GM12873 (cell line): Measurements from ENCODE around the gene USP7.

Source experiments
- CTCF ChIP-seq: IDR thresholded peaks from 2 replicates; pipeline ENCODE4 v1.5.1; 2012; ENCODE audit warnings: low read depth, mild to moderate bottlenecking, moderate library complexity, low read length, control low read depth; ENCODE audit not compliant: insufficient read depth; ENCODE audit errors: missing control alignments

Gene USP7

DNA sequence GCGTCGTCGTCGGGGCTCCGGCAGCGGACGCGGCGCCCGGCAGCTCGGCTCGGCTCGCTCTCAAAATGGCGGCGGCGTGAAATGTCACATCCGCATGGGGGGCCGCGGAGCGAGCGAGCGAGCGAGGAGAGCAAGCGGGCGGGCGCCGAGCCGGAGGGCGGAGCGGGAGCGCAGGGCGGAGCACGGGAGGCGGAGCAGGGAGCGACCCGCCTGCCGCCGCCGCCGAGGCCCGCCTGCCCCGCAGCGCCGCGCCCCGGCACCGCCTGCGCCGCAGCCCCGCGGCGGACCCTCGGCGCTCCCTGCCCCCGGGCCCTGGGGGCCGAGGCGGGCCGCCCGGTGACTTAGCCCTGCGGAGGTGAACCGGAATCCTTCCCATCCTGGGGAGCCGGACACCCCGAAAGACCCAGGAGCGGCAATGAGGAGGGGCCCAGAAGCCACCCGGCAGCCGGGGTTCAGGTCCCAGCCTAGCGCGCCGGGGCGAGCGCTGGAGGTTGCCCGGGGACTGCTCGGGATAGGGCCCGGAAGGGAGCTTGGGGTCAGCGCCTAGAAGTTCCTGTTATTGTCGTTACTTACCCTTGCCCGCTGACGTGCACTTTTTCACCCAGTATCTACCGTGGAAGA, at the start of gene USP7:
USP7 (minus strand) TSS at position 86 of the 621 bp plus-strand sequence. CDS start 621 bp downstream, outside the sequence.
- TF ChIP-seq CTCF, result no peak

- TF ChIP-seq CTCF, result no peak
These were observed 49.8 kb upstream of the USP7 start for GRCh38 chr16:9013508-9013864.

- TF ChIP-seq CTCF, result no peak
These were observed 49.3 kb upstream of the USP7 start for GRCh38 chr16:9012848-9013507.

DNA sequence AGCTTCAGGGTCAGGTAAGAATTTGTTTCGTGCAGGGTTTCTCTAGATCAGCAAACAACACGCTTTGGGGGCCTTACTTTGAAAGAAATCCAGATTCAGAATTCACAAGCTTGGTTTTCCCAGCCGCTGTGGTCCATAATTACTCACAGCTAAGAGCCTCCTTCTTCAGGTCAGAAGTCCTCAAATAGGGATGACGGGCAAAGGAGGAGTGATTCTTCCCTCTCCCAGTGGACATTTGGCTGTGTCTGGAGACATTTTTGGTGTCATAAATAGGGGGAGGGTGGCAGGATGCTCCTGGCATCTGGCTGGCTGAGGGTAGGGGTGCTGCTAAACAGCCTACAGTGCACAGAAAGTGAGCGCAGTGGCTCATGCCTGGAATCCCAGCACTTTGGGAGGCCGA, 48.6 kb upstream of the USP7 start:
- TF ChIP-seq CTCF, result no peak

DNA sequence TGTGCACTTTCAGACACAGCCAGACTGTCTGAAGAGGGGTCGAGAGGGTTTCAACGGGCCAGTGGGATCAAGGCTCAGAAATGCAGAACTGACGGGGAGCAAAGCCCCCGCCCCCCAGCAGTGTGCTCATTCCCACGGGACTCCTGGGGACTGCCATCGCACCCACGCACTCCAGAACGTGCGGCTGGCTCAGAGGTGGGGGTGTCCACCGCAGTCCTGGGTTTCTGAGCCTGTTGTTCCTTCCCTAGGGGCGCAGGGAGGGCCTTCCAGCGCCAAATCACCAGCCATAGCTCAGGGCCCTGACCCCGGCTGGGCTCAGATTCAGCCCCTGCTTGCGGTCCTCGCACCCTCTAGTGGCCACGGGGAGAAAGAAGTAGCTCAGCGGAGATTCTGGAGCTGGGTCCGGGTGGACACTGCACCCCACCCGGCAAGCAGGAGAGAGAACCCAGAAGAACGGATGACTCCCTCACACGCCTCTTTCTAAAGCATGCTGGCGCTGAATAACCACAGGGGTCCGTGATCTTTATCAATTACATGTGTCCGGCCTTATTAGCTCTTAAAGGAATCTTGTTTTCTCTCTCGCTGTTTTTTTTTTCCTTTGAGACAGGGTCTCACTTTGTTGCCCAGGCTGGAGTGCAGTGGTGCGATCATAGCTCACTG, 45.0 kb upstream of the USP7 start:
- TF ChIP-seq CTCF, result peak; percentile 91

DNA sequence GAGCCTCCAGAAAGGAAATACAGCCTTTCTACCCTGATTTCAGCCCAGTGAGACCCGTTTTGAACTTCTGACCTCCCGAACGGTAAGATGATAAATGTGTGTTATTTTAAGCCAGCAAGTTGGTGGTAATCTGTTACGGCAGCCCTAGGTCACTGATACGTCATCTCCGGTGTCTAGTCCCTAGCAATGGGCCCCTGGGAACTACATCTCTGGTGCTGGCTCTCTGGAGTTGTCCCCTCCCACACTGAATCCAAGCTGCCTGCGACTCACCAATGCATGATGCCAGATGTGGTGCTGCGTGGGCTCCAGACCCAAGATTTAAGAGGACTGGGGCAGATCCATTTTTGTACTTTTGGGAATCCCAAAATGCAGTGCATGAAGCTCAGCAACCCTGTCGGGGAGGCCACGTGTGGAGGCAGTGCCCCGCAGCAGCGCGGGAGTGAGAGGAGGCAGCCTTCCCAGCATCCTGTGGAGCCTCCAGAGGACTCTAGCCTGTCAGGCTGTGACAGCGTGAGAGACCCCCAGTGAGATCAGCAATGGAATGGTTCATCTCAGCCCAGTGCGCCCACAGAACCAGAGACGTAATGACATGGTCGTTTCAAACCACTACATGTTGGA, 43.6 kb upstream of the USP7 start:
- no peak for TF ChIP-seq CTCF

GRCh38 chr16:9004183-9004582, 40.5 kb upstream of the USP7 start:
- TF ChIP-seq CTCF, result no peak
